Endodermal cell (in vitro differentiated cells): ENCODE measurements around the gene SLC22A31. TPM values are rescaled to one million over a fixed set of nuclear protein-coding genes. Genes with fewer than 3 reads are reported as not detected.

Experiments used
- DNase-seq: peaks from one replicate; pipeline ENCODE4 v3.0.0-alpha.2; 2017
- H3K27ac ChIP-seq: 2 replicates; pipeline ENCODE4 v1.5.1; 2013; ENCODE audit warnings: mild to moderate bottlenecking, low read depth, low read length, moderate library complexity
- H3K27me3 ChIP-seq: 2 replicates; pipeline ENCODE4 v1.6.1; 2013; ENCODE audit warnings: mild to moderate bottlenecking, low read length, moderate library complexity; ENCODE audit not compliant: insufficient read depth, control insufficient read depth, poor library complexity, severe bottlenecking
- H3K36me3 ChIP-seq: 2 replicates; pipeline ENCODE4 v1.7.0; 2013; ENCODE audit warnings: mild to moderate bottlenecking, low read length, moderate library complexity; ENCODE audit not compliant: control insufficient read depth, insufficient read depth
- H3K4me1 ChIP-seq: one replicate; pipeline ENCODE4 v1.7.0; 2013; ENCODE audit warnings: low read length; ENCODE audit not compliant: control insufficient read depth, insufficient read depth
- H3K4me3 ChIP-seq: 2 replicates; pipeline ENCODE4 v1.5.1; 2013; ENCODE audit warnings: mild to moderate bottlenecking, low read length, moderate library complexity
- H3K9ac ChIP-seq: 2 replicates; pipeline ENCODE4 v1.6.1; 2013; ENCODE audit warnings: mild to moderate bottlenecking, low read length, moderate library complexity; ENCODE audit not compliant: poor library complexity, severe bottlenecking; ENCODE audit errors: extremely low read depth
- H3K9me3 ChIP-seq: 2 replicates; pipeline ENCODE4 v1.6.1; 2013; ENCODE audit warnings: mild to moderate bottlenecking, low read length, moderate library complexity; ENCODE audit not compliant: control insufficient read depth
- H3K27ac Mint-ChIP-seq: 2 replicates; pipeline ENCODE4 v1.8.0; 2020; ENCODE audit warnings: mixed read lengths
- H3K27me3 Mint-ChIP-seq: 2 replicates; pipeline ENCODE4 v1.8.0; 2021; ENCODE audit warnings: mild to moderate bottlenecking, mixed read lengths; ENCODE audit not compliant: insufficient read depth
- H3K36me3 Mint-ChIP-seq: 2 replicates; pipeline ENCODE4 v1.8.0; 2020; ENCODE audit warnings: low read depth, mixed read lengths
- H3K4me1 Mint-ChIP-seq: 2 replicates; pipeline ENCODE4 v1.8.0; 2020; ENCODE audit warnings: mixed read lengths
- H3K4me3 Mint-ChIP-seq: 2 replicates; pipeline ENCODE4 v1.8.0; 2020; ENCODE audit warnings: mild to moderate bottlenecking, moderate library complexity, mixed read lengths
- H3K9me3 Mint-ChIP-seq: 2 replicates; pipeline ENCODE4 v1.8.0; 2020; ENCODE audit warnings: mild to moderate bottlenecking, mixed read lengths
- WGBS, 2 experiments: methylation state at CpG; one replicate each; pipeline versions ENCODE4 v1.1.5 to v1.1.7; 2013; ENCODE audit warnings: missing lambda C conversion rate in 2 of 2, mixed read lengths in 1 of 2; ENCODE audit not compliant: insufficient coverage in 1 of 2, insufficient read length in 1 of 2; 5-methylcytosine and 5-hydroxymethylcytosine counted together
- total RNA-seq, 2 donors: library from RNA; stranded (reverse); fragmentation: NEBNext Ultra II Directional in 1 of 2; extraction: Animal tissue kit (Norgen Biotek cat#: 25700) in 1 of 2; gene quantifications; 2 replicates in 1 of 2; 3 replicates in 1 of 2; pipeline ENCODE4 v1.2.1, GENCODE V29; 2021
- TF ChIP-seq, protein P1 (sequence below): fragments of 200-600 bp; sonication (generic); conservative IDR thresholded peaks from 2 replicates; pipeline ENCODE4 v1.5.0; 2021; ENCODE audit warnings: antibody characterized with exemption, mild to moderate bottlenecking

Gene SLC22A31
- total RNA-seq, 2 donors from 2014 or later, result 9.7 to 33.9 TPM

DNA sequence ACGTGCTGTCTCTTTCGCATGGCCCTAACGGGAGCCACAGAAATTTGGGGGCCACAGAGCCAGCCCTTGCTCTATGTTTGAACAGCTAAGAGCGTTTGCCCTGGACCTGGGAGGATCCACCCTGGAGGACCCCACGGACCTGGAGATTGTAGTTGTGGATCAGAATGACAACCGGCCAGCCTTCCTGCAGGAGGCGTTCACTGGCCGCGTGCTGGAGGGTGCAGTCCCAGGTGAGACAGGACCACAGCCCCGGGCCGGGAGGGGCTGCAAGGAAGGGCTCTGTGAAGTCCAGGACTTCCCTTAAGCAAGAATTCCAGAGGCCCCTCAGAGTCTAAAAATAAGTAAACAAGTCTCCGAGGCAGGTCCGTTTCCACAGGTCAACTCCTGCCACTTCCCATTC is 16.9 kb downstream of the SLC22A31 start:
- TF ChIP-seq, protein P1, sequence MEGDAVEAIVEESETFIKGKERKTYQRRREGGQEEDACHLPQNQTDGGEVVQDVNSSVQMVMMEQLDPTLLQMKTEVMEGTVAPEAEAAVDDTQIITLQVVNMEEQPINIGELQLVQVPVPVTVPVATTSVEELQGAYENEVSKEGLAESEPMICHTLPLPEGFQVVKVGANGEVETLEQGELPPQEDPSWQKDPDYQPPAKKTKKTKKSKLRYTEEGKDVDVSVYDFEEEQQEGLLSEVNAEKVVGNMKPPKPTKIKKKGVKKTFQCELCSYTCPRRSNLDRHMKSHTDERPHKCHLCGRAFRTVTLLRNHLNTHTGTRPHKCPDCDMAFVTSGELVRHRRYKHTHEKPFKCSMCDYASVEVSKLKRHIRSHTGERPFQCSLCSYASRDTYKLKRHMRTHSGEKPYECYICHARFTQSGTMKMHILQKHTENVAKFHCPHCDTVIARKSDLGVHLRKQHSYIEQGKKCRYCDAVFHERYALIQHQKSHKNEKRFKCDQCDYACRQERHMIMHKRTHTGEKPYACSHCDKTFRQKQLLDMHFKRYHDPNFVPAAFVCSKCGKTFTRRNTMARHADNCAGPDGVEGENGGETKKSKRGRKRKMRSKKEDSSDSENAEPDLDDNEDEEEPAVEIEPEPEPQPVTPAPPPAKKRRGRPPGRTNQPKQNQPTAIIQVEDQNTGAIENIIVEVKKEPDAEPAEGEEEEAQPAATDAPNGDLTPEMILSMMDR, result peak; percentile 25
- no peaks in the 10 kb centered on the region for H3K36me3 Mint-ChIP-seq

DNA sequence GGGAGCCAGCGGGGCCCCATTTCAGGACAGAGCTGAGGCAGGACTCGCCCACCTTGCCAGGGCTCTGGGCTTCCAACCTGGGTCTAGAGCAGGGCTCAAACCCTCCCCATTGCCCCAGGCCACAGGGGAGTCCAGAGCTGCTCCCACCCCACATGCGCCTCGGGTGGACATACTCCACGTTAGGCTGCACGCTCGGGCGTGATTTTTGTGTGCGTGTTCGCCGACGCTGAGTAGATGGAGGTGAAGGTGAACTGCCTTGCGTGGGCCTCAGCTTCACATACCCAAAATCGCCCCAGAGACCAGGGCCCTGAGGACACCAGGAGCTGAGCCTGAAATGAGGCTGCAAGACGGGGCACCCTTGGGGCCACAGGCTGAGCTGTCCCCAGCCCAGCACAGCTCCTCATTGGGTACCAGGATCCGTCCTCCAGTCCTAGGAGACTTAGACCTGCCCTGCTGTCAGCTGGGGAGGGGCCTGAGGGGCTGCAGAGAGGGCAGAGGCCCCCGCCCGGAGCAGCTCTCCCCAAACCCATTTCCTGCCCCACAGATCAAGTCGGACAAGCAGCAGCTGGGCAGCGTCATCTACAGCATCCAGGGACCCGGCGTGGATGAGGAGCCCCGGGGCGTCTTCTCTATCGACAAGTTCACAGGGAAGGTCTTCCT is 20.6 kb downstream of the SLC22A31 start:
- TF ChIP-seq, protein P1, result no peak
- Mint-ChIP-seq H3K4me1 (no peaks in the 10 kb centered on the region), H3K27me3 (peaks cover 5% of the 10 kb centered on the region), H3K4me3 (no peak overlapping the region), H3K36me3 (no peaks in the 10 kb centered on the region), H3K27ac (no peak overlapping the region), H3K9me3 (no peaks in the 10 kb centered on the region)
- no peak for DNase-seq
- no peaks in the 10 kb centered on the region for H3K9me3 ChIP-seq
- H3K27me3 ChIP-seq, result no peaks in the 10 kb centered on the region
- H3K36me3 ChIP-seq, result no peaks in the 10 kb centered on the region
- H3K4me3 ChIP-seq, result no peak overlapping the region
- H3K27ac ChIP-seq, result no peak overlapping the region
- H3K9ac ChIP-seq, result no peak overlapping the region
- WGBS, 2 experiments, result 84 to 93% methylated on average over 10 to 25 of the region's 25 CpGs
- H3K4me1 ChIP-seq, result no peaks in the 10 kb centered on the region

More for the DNA sequence above, 16.9 kb downstream of the SLC22A31 start:
- H3K4me3 ChIP-seq, result no peak overlapping the region
- no peak overlapping the region for H3K9ac ChIP-seq
- Mint-ChIP-seq H3K9me3 (no peaks in the 10 kb centered on the region), H3K27ac (no peak overlapping the region), H3K4me3 (no peak overlapping the region), H3K27me3 (peaks cover 9% of the 10 kb centered on the region), H3K4me1 (no peaks in the 10 kb centered on the region)
- WGBS, 2 experiments, result 78 to 84% methylated on average over 9 to 13 of the region's 13 CpGs
- DNase-seq, result no peak
- H3K9me3 ChIP-seq, result no peaks in the 10 kb centered on the region
- no peaks in the 10 kb centered on the region for H3K27me3 ChIP-seq
- H3K36me3 ChIP-seq, result no peaks in the 10 kb centered on the region
- no peaks in the 10 kb centered on the region for H3K4me1 ChIP-seq
- H3K27ac ChIP-seq, result no peak overlapping the region

DNA sequence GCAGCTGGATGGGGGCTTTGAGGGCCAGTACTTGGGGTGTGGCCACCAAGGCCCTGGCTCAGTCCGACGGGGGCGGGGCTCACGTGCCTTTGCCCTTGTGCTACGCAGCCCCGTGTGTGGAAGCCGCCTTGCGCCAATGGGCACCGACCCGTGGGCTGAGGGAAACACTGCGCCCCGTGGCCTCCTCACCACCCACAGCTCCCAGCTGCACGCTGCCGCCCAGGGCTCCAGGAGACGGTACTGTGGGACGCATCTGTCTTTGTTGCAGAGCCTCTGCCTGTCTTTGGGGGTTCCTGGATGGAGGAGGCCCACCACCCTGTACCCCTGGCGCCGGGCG is 21.2 kb downstream of the SLC22A31 start:
- no peak for DNase-seq
- Histone ChIP-seq H3K36me3 (no peaks in the 10 kb centered on the region), H3K9ac (no peak overlapping the region), H3K4me3 (no peak overlapping the region), H3K27ac (no peak overlapping the region), H3K9me3 (no peaks in the 10 kb centered on the region), H3K4me1 (no peaks in the 10 kb centered on the region), H3K27me3 (no peaks in the 10 kb centered on the region)
- TF ChIP-seq, protein P1, result no peak
- H3K27ac Mint-ChIP-seq, result no peak overlapping the region
- no peak overlapping the region for H3K4me3 Mint-ChIP-seq
- no peaks in the 10 kb centered on the region for H3K36me3 Mint-ChIP-seq
- H3K4me1 Mint-ChIP-seq, result no peaks in the 10 kb centered on the region
- H3K27me3 Mint-ChIP-seq, result peaks cover 7% of the 10 kb centered on the region
- no peaks in the 10 kb centered on the region for H3K9me3 Mint-ChIP-seq
- 92% methylated on average over 8 to 19 of the region's 19 CpGs for WGBS, 2 experiments
